Testis (tissue), 2 donors: ENCODE results near the gene INSM1.

ENCODE experiments used
- POLR2A ChIP-seq: fragments of 450-650 bp; IDR thresholded peaks from one replicate; pipeline ENCODE4 v1.6.1; 2017; ENCODE audit warnings: antibody characterized with exemption, mild to moderate bottlenecking, moderate library complexity
- TF ChIP-seq, protein P1 (sequence below), 3 experiments: fragments of 450-650 bp in 2 of 3; fragments of 200-600 bp in 1 of 3; sonication (generic) in 1 of 3; IDR thresholded peaks; one replicate each; pipeline ENCODE4 v1.5.1; 2016 to 2019; ENCODE audit warnings: antibody characterized with exemption in 3 of 3, mild to moderate bottlenecking in 2 of 3, moderate library complexity in 1 of 3

DNA sequence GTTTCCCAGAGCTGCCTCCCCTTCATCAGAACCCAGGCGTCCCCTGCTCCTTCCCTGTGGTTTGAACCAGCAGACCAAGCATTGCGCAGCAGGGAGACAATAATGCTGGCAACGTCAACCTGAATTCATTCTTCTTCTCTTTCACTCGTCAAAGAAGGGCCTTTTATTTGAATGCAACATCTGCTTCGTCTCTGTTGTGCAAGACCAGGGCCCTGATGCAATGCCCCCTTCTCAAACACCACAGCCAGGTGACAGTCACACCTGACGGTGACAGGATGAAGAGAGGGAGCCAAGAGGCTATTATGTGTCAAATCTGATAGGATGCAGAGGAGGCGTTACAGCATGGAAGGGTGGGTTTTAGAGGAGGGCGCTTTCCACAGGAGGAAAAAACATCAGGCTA is 8.0 kb downstream of the INSM1 start:
- TF ChIP-seq, protein P1, sequence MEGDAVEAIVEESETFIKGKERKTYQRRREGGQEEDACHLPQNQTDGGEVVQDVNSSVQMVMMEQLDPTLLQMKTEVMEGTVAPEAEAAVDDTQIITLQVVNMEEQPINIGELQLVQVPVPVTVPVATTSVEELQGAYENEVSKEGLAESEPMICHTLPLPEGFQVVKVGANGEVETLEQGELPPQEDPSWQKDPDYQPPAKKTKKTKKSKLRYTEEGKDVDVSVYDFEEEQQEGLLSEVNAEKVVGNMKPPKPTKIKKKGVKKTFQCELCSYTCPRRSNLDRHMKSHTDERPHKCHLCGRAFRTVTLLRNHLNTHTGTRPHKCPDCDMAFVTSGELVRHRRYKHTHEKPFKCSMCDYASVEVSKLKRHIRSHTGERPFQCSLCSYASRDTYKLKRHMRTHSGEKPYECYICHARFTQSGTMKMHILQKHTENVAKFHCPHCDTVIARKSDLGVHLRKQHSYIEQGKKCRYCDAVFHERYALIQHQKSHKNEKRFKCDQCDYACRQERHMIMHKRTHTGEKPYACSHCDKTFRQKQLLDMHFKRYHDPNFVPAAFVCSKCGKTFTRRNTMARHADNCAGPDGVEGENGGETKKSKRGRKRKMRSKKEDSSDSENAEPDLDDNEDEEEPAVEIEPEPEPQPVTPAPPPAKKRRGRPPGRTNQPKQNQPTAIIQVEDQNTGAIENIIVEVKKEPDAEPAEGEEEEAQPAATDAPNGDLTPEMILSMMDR (IDR thresholded peaks at IDR 0.05) = no peak
- no peak for TF ChIP-seq POLR2A
